IMR-90 (cell line): ENCODE data around the gene CYP2F1. TPM values are rescaled to one million over a fixed set of nuclear protein-coding genes. Genes with fewer than 3 reads are reported as not detected.

Source experiments
- ATAC-seq: fragments of 200-7000 bp; cut with Tn5 transposase; 2 replicates; pipeline ENCODE4 v1.9.1; 2020; ENCODE audit warnings: low read depth, mild to moderate bottlenecking, moderate library complexity
- BruUV-seq: library from RNA; stranded (reverse); fragments of 400-500 nt; replicated peaks from 2 replicates; lab custom pipeline; 2021; lab: Mats Ljungman, UMichigan
- CTCF ChIA-PET: fragments of 300-600 bp; formaldehyde crosslinking; extraction: SDS; loops from one replicate; lab custom pipeline; 2021; ENCODE audit warnings: antibody characterized with exemption; lab: Yijun Ruan, JAX
- POLR2A ChIA-PET: fragments of 300-600 bp; sonication (Branson Sonifier 250); formaldehyde crosslinking; loops from one replicate; lab custom pipeline; 2022; ENCODE audit warnings: antibody characterized with exemption; ENCODE audit not compliant: unreplicated experiment; lab: Charles Lee
- DNase-seq: peaks from one replicate; pipeline ENCODE4 v3.0.0; 2013
- H2AFZ ChIP-seq: replicated peaks from 2 replicates; pipeline ENCODE3; 2013; ENCODE audit warnings: low read length, mild to moderate bottlenecking; ENCODE audit not compliant: poor library complexity
- H2AK5ac ChIP-seq: 2 replicates; pipeline ENCODE4 v1.6.1; 2013; ENCODE audit warnings: low read depth, low read length, inconsistent platforms
- H2AK9ac ChIP-seq: replicated peaks from 2 replicates; pipeline ENCODE3; 2013; ENCODE audit warnings: mild to moderate bottlenecking, low read depth, low read length, moderate library complexity; ENCODE audit not compliant: poor library complexity
- H2BK120ac ChIP-seq: 2 replicates; pipeline ENCODE4 v1.6.1; 2013; ENCODE audit warnings: low read depth, low read length, inconsistent platforms
- H2BK15ac ChIP-seq: 3 replicates; pipeline ENCODE4 v1.6.1; 2013; ENCODE audit warnings: low read depth, low read length, inconsistent platforms
- H2BK20ac ChIP-seq: 2 replicates; pipeline ENCODE4 v1.6.1; 2013; ENCODE audit warnings: low read depth, mild to moderate bottlenecking, inconsistent platforms, low read length, moderate library complexity
- H2BK5ac ChIP-seq: 2 replicates; pipeline ENCODE4 v1.6.1; 2013; ENCODE audit warnings: mild to moderate bottlenecking, low read depth, low read length, inconsistent platforms; ENCODE audit not compliant: poor library complexity, severe bottlenecking
- H3K14ac ChIP-seq: replicated peaks from 2 replicates; pipeline ENCODE4 v1.6.1; 2013; ENCODE audit warnings: low read depth, low read length, inconsistent platforms
- H3K18ac ChIP-seq: 2 replicates; pipeline ENCODE4 v1.6.1; 2013; ENCODE audit warnings: low read depth, low read length, control low read depth
- H3K23ac ChIP-seq: 2 replicates; pipeline ENCODE4 v1.6.1; 2013; ENCODE audit warnings: low read depth, low read length, inconsistent platforms
- H3K27ac ChIP-seq: 2 replicates; pipeline ENCODE4 v1.5.1; 2013; ENCODE audit warnings: mild to moderate bottlenecking, control low read depth, low read length; ENCODE audit not compliant: insufficient read depth
- H3K27me3 ChIP-seq: 2 replicates; pipeline ENCODE4 v1.6.1; 2013; ENCODE audit warnings: low read length; ENCODE audit not compliant: control insufficient read depth, insufficient read depth
- H3K36me3 ChIP-seq: 2 replicates; pipeline ENCODE4 v1.6.1; 2013; ENCODE audit warnings: low read length, mixed read lengths; ENCODE audit not compliant: control insufficient read depth, insufficient read depth
- H3K4ac ChIP-seq: 2 replicates; pipeline ENCODE4 v1.6.1; 2013; ENCODE audit warnings: low read depth, low read length, inconsistent platforms
- H3K4me1 ChIP-seq: 2 replicates; pipeline ENCODE4 v1.6.1; 2013; ENCODE audit warnings: low read length, mixed read lengths; ENCODE audit not compliant: control insufficient read depth, insufficient read depth
- H3K4me2 ChIP-seq: 2 replicates; pipeline ENCODE4 v1.6.1; 2013; ENCODE audit warnings: low read depth, mild to moderate bottlenecking, control low read depth, low read length, moderate library complexity
- H3K4me3 ChIP-seq: 2 replicates; pipeline ENCODE4 v1.5.1; 2013; ENCODE audit warnings: low read depth, mild to moderate bottlenecking, control low read depth, low read length, moderate library complexity; ENCODE audit not compliant: insufficient read depth
- H3K56ac ChIP-seq: 2 replicates; pipeline ENCODE4 v1.6.1; 2013; ENCODE audit warnings: low read length, inconsistent platforms; ENCODE audit not compliant: insufficient read depth; ENCODE audit errors: extremely low read depth
- H3K79me1 ChIP-seq, 2 experiments: 2 replicates each; pipeline ENCODE4 v1.6.1; 2013; ENCODE audit warnings: low read length in 2 of 2, inconsistent platforms in 1 of 2, low read depth in 1 of 2
- H3K9ac ChIP-seq: 2 replicates; pipeline ENCODE4 v1.6.1; 2013; ENCODE audit warnings: low read depth, low read length, control low read depth
- H3K9me1 ChIP-seq: 2 replicates; pipeline ENCODE4 v1.6.1; 2013; ENCODE audit warnings: low read length, inconsistent platforms; ENCODE audit not compliant: insufficient read depth
- H3K9me3 ChIP-seq: 2 replicates; pipeline ENCODE4 v1.6.1; 2013; ENCODE audit warnings: low read length; ENCODE audit not compliant: control insufficient read depth, insufficient read depth
- H4K20me1 ChIP-seq: 2 replicates; pipeline ENCODE4 v1.6.1; 2013; ENCODE audit warnings: low read length, inconsistent platforms; ENCODE audit not compliant: insufficient read depth
- H4K5ac ChIP-seq: 2 replicates; pipeline ENCODE4 v1.6.1; 2013; ENCODE audit warnings: mild to moderate bottlenecking, low read depth, low read length, control low read depth
- H4K8ac ChIP-seq, 2 experiments: 2 replicates each; pipeline ENCODE4 v1.6.1; 2013; ENCODE audit warnings: low read depth in 2 of 2, low read length in 2 of 2, control low read depth in 1 of 2, inconsistent platforms in 1 of 2
- H4K91ac ChIP-seq: 2 replicates; pipeline ENCODE4 v1.6.1; 2013; ENCODE audit warnings: low read depth, low read length, inconsistent platforms; ENCODE audit not compliant: insufficient read depth
- BHLHE40 ChIP-seq: fragments of 150-350 bp; IDR thresholded peaks from 2 replicates; pipeline ENCODE4 v1.6.1; 2016; ENCODE audit warnings: mild to moderate bottlenecking, low read depth, low read length
- CEBPB ChIP-seq: IDR thresholded peaks from 2 replicates; pipeline ENCODE4 v1.6.1; 2012; ENCODE audit warnings: low read depth, low read length, improper control_type of control experiment
- CHD1 ChIP-seq: IDR thresholded peaks from 2 replicates; pipeline ENCODE4 v1.6.1; 2012; ENCODE audit warnings: low read depth, low read length, improper control_type of control experiment
- FOS ChIP-seq: fragments of 150-350 bp; IDR thresholded peaks from 2 replicates; pipeline ENCODE4 v1.6.1; 2016; ENCODE audit warnings: low read depth, low read length
- MAFK ChIP-seq: IDR thresholded peaks from 2 replicates; pipeline ENCODE4 v1.6.1; 2012; ENCODE audit warnings: low read depth, low read length, improper control_type of control experiment
- MAZ ChIP-seq: IDR thresholded peaks from 2 replicates; pipeline ENCODE4 v1.6.1; 2012; ENCODE audit warnings: low read depth, mild to moderate bottlenecking, low read length, improper control_type of control experiment, moderate library complexity, borderline replicate concordance
- MXI1 ChIP-seq: IDR thresholded peaks from 2 replicates; pipeline ENCODE4 v1.6.1; 2012; ENCODE audit warnings: low read depth, mild to moderate bottlenecking, low read length, moderate library complexity, borderline replicate concordance
- NFE2L2 ChIP-seq: fragments of 150-350 bp; IDR thresholded peaks from 2 replicates; pipeline ENCODE4 v1.6.1; 2016; ENCODE audit warnings: low read depth, mild to moderate bottlenecking, low read length
- POLR2A ChIP-seq: IDR thresholded peaks from 2 replicates; pipeline ENCODE4 v1.6.1; 2012; ENCODE audit warnings: mild to moderate bottlenecking, low read depth, low read length
- RAD21 ChIP-seq: IDR thresholded peaks from 2 replicates; pipeline ENCODE4 v1.6.1; 2012; ENCODE audit warnings: low read length, improper control_type of control experiment
- RCOR1 ChIP-seq: IDR thresholded peaks from 2 replicates; pipeline ENCODE4 v1.6.1; 2012; ENCODE audit warnings: mild to moderate bottlenecking, low read length, improper control_type of control experiment; ENCODE audit not compliant: insufficient replicate concordance
- RFX5 ChIP-seq: IDR thresholded peaks from 2 replicates; pipeline ENCODE4 v1.8.0; 2012; ENCODE audit warnings: low read depth, mild to moderate bottlenecking, low read length, moderate library complexity
- SMC3 ChIP-seq: fragments of 150-350 bp; IDR thresholded peaks from 2 replicates; pipeline ENCODE4 v1.6.1; 2016; ENCODE audit warnings: low read depth, mild to moderate bottlenecking, antibody characterized with exemption, low read length, moderate library complexity
- WGBS, 2 experiments: methylation state at CpG; one replicate each; pipeline versions ENCODE4 v1.1.5 to v1.1.7; 2013; ENCODE audit warnings: missing lambda C conversion rate in 2 of 2; ENCODE audit not compliant: insufficient read length in 1 of 2; ENCODE audit errors: extremely low coverage in 2 of 2; 5-methylcytosine and 5-hydroxymethylcytosine counted together
- dilution Hi-C: fragments of 300-500 bp; cut with HindIII; formaldehyde crosslinking; loops from one replicate; pipeline ENCODE4 v1.14.3; 2018; ENCODE audit warnings: low sequenced_read_pairs; ENCODE audit not compliant: unreplicated experiment
- in situ Hi-C: fragments of 300-500 bp; cut with MboI; formaldehyde crosslinking; loops from 3 replicates; pipeline ENCODE4 v1.14.3; 2019; ENCODE audit warnings: low sequenced_read_pairs, inconsistent platforms, mixed read lengths
- intact Hi-C: fragments of 100-400 bp; cut with micrococcal nuclease; formaldehyde crosslinking; loops from 2 replicates; pipeline ENCODE4 v1.10.0; 2022
- polyA plus RNA-seq, 3 experiments: library from polyadenylated mRNA; depleted of rRNA; stranded (reverse); fragments of >200 nt; gene quantifications; 2 replicates each; pipeline ENCODE4 v1.2.3, GENCODE V29; 2012; ENCODE audit warnings: low replicate concordance in 1 of 3
- total RNA-seq: library from RNA; depleted of rRNA; stranded (reverse); fragments of >200 nt; gene quantifications from 2 replicates; pipeline ENCODE4 v1.2.3, GENCODE V29; 2012
- TF ChIP-seq, protein P1 (sequence below): conservative IDR thresholded peaks from 2 replicates; pipeline ENCODE4 v1.5.1; 2012; ENCODE audit warnings: mild to moderate bottlenecking, low read depth, low read length, improper control_type of control experiment
- TF ChIP-seq, protein P2 (sequence below): fragments of 150-350 bp; IDR thresholded peaks from 2 replicates; pipeline ENCODE4 v1.6.1; 2017; ENCODE audit warnings: mild to moderate bottlenecking, antibody characterized with exemption, low read length, low read depth
- TF ChIP-seq, protein P3 (sequence below): fragments of 150-350 bp; IDR thresholded peaks from 2 replicates; pipeline ENCODE4 v1.6.1; 2016; ENCODE audit warnings: low read depth, mild to moderate bottlenecking, low read length, moderate library complexity, borderline replicate concordance

The CYP2F1 gene
- total and polyA plus RNA-seq, 2 of the 4 experiments (the other 2 are of a cell fraction): not detected

DNA sequence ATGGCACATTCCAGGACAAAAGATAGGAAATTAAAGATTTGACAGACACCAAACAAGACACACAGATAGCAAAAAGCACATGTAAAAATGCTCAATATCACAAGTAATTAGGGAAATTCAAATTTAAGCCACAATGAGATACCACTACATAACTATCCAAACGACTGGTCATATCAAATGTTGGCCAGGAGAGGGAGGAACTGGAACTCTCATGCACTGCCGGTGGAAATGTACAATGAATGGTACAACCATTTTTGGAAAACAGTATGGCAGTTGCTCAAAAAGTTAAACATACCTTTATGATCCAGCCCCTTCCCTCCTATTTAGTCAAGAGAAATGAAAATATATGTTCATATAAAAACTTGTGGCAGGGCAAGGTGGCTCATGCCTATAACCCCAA lies 42.0 kb downstream of the CYP2F1 start:
- Histone ChIP-seq H3K9me3 (no peaks in the 10 kb centered on the region), H4K91ac (no peak overlapping the region), H3K4me3 (no peak overlapping the region), H2BK120ac (no peak overlapping the region), H3K4me2 (no peak overlapping the region), H2AK5ac (no peak overlapping the region), H2BK15ac (no peak overlapping the region), H3K9ac (no peak overlapping the region), H3K18ac (no peak overlapping the region), H3K27ac (no peak overlapping the region), H3K23ac (no peak overlapping the region), H3K56ac (no peak overlapping the region), H3K4ac (no peak overlapping the region), H3K4me1 (no peaks in the 10 kb centered on the region; the same call in 1 of the 2 replicates), H3K14ac (no peak overlapping the region), H4K20me1 (no peaks in the 10 kb centered on the region), H3K9me1 (no peaks in the 10 kb centered on the region; the same call in 1 of the 2 replicates), H3K27me3 (no peaks in the 10 kb centered on the region), H2AFZ (no peak overlapping the region), H4K8ac (no peak overlapping the region), H3K79me1 (no peaks in the 10 kb centered on the region), H2BK20ac (no peak overlapping the region), H2BK5ac (no peak overlapping the region), H3K36me3 (no peaks in the 10 kb centered on the region), H2AK9ac (no peak overlapping the region), H4K5ac (no peak overlapping the region)
- WGBS, 2 experiments: no CpG with 5 or more reads among the region's 2 CpGs
- BruUV-seq: no TSS peak
- TF ChIP-seq MAFK (no peak), POLR2A (no peak), MAZ (no peak), RCOR1 (no peak), CHD1 (no peak), RFX5 (no peak), FOS (no peak), RAD21 (no peak), SMC3 (no peak), CEBPB (no peak), NFE2L2 (no peak), MXI1 (no peak), BHLHE40 (no peak)
- TF ChIP-seq, protein P1, sequence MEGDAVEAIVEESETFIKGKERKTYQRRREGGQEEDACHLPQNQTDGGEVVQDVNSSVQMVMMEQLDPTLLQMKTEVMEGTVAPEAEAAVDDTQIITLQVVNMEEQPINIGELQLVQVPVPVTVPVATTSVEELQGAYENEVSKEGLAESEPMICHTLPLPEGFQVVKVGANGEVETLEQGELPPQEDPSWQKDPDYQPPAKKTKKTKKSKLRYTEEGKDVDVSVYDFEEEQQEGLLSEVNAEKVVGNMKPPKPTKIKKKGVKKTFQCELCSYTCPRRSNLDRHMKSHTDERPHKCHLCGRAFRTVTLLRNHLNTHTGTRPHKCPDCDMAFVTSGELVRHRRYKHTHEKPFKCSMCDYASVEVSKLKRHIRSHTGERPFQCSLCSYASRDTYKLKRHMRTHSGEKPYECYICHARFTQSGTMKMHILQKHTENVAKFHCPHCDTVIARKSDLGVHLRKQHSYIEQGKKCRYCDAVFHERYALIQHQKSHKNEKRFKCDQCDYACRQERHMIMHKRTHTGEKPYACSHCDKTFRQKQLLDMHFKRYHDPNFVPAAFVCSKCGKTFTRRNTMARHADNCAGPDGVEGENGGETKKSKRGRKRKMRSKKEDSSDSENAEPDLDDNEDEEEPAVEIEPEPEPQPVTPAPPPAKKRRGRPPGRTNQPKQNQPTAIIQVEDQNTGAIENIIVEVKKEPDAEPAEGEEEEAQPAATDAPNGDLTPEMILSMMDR: no peak
- TF ChIP-seq, protein P2, sequence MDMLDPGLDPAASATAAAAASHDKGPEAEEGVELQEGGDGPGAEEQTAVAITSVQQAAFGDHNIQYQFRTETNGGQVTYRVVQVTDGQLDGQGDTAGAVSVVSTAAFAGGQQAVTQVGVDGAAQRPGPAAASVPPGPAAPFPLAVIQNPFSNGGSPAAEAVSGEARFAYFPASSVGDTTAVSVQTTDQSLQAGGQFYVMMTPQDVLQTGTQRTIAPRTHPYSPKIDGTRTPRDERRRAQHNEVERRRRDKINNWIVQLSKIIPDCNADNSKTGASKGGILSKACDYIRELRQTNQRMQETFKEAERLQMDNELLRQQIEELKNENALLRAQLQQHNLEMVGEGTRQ: no peak
- TF ChIP-seq, protein P3, sequence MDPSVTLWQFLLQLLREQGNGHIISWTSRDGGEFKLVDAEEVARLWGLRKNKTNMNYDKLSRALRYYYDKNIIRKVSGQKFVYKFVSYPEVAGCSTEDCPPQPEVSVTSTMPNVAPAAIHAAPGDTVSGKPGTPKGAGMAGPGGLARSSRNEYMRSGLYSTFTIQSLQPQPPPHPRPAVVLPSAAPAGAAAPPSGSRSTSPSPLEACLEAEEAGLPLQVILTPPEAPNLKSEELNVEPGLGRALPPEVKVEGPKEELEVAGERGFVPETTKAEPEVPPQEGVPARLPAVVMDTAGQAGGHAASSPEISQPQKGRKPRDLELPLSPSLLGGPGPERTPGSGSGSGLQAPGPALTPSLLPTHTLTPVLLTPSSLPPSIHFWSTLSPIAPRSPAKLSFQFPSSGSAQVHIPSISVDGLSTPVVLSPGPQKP: no peak
- dilution Hi-C loops: no loop called here
- DNase-seq (no peak), ATAC-seq (no peak)
- intact Hi-C loops: no loop called here
- POLR2A ChIA-PET: no interaction called here
- CTCF ChIA-PET: no interaction called here
- in situ Hi-C loops: no loop called here
